ENCODE results near the gene FRG2B.
"Not testable (repeated sequence)": the region's sequence is repeated elsewhere in the genome, so short reads cannot be mapped to it uniquely, and the experiment has no call there.

Gene FRG2B

DNA sequence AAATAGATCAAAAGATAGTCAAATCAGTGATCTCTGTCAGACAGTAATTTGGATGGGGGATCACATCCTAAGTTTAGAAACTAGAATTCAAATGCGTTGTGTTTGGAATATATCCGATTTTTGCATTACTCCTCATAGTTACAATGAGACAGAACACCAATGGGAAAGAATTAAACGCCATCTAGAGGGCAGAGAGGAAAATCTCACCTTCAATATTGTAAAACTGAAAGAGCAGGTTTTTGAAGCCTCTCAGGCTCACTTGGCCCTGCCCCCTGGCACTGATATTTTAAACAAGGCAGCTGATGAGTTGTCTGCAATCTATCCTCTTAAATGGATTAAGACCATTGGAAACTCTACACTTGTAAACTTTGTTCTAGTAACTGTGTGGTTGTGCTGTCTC is 17.7 kb downstream of the FRG2B start:
- in situ Hi-C loops (cut with MboI; ENCODE audit: low pct_unique_long_range_greater_than_20kb, low sequenced_read_pairs, unreplicated experiment): no loop called here
- TF ChIP-seq CTCF (IDR thresholded peaks at IDR 0.05; ENCODE audit: extremely low read depth, insufficient read depth, missing control alignments): peak; percentile 47
- no peak for DNase-seq (ENCODE audit: low spot score)

GRCh38 chr10:133603434-133603833 is 23.2 kb downstream of the FRG2B start:
- DNase-seq (ENCODE audit: low spot score); in situ Hi-C loops (cut with MboI; ENCODE audit: low pct_unique_long_range_greater_than_20kb, low sequenced_read_pairs, unreplicated experiment): not testable (repeated sequence)

DNA sequence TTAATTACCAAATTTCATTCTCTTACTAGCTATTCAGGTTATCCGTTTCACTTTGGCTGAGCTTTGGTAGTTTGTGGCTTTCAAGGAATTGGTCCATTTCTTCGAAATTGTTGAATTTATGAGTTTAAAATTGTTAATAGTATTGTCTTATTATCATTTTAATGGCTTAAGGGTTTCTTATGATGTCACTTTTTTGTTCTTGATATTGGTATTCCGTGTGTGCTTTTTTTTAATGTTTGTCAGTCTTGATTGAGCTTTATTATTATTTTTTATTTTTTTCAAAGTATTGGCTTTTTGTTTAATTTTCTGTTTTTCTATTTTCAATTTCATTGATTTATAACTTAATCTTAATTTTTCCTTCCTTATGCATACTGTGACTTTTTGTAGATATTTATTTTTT is 25.9 kb downstream of the FRG2B start:
- no peak for DNase-seq (ENCODE audit: low spot score)
- TF ChIP-seq CTCF (IDR thresholded peaks at IDR 0.05; ENCODE audit: extremely low read depth, insufficient read depth, missing control alignments): no peak
- in situ Hi-C loops (cut with MboI; ENCODE audit: low pct_unique_long_range_greater_than_20kb, low sequenced_read_pairs, unreplicated experiment): no loop called here

- in situ Hi-C loops (cut with MboI; ENCODE audit: low pct_unique_long_range_greater_than_20kb, low sequenced_read_pairs, unreplicated experiment): not testable (repeated sequence)
Observed at GRCh38 chr10:133599869-133600268, 26.7 kb downstream of the FRG2B start.

GRCh38 chr10:133592716-133593115 is 33.9 kb downstream of the FRG2B start:
- no peak for DNase-seq (ENCODE audit: low spot score)
- no peak for TF ChIP-seq CTCF (IDR thresholded peaks at IDR 0.05; ENCODE audit: extremely low read depth, insufficient read depth, missing control alignments)
- in situ Hi-C loops (cut with MboI; ENCODE audit: low pct_unique_long_range_greater_than_20kb, low sequenced_read_pairs, unreplicated experiment): no loop called here

More at GRCh38 chr10:133599869-133600268, 26.7 kb downstream of the FRG2B start:
- DNase-seq (ENCODE audit: low spot score): not testable (repeated sequence)

- in situ Hi-C loops (cut with MboI; ENCODE audit: low pct_unique_long_range_greater_than_20kb, low sequenced_read_pairs, unreplicated experiment): no loop called here
- TF ChIP-seq CTCF (IDR thresholded peaks at IDR 0.05; ENCODE audit: extremely low read depth, insufficient read depth, missing control alignments): no peak
Observed at GRCh38 chr10:133590970-133591359, 35.6 kb downstream of the FRG2B start.

DNA sequence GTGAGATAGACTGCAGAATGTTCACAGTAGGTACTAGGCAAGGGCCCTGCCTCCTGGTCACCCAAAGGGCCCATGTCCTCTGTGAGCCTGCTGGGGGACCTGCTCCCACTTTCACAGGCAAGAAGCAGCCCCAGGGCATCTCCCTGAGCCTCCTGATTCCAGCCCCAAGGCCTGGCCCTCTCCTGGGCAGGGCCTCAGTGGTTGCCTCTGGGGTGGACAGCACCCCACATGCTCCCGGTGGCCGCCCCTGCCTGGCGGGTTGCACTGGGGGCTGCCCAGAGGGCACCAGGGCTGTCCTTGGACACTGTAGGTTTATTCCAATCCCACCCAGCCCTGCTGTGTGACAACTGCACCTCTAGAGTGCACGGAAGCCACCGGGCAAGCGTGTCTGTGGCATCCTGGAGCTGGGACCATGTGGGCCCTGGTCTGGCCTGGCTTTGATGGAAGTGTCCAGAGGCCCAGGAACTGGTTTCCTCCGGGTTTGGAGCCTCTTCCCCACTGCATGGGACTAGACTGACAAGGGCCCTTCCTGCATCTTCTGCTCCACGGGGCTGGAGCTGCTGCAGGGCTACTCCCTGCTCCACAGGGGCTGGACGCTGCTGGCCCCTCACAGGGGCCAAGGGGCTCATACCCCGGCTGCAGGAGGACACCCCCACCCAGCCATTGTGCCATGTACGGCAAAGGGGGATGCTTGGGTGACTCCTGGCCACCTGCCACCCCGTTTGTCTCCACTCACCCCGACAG is 36.2 kb downstream of the FRG2B start:
- TF ChIP-seq CTCF (IDR thresholded peaks at IDR 0.05; ENCODE audit: extremely low read depth, insufficient read depth, missing control alignments): no peak
- no peak for DNase-seq (ENCODE audit: low spot score)
- in situ Hi-C loops (cut with MboI; ENCODE audit: low pct_unique_long_range_greater_than_20kb, low sequenced_read_pairs, unreplicated experiment): no loop called here

More at GRCh38 chr10:133590970-133591359, 35.6 kb downstream of the FRG2B start:
- no peak for DNase-seq (ENCODE audit: low spot score)

GRCh38 chr10:133577037-133577436 is 49.6 kb downstream of the FRG2B start:
- DNase-seq (ENCODE audit: low spot score); in situ Hi-C loops (cut with MboI; ENCODE audit: low pct_unique_long_range_greater_than_20kb, low sequenced_read_pairs, unreplicated experiment): not testable (repeated sequence)
